SJSA1 (cell line): ENCODE measurements around the gene ARHGAP29. TPM values are rescaled to one million over a fixed set of nuclear protein-coding genes. Genes with fewer than 3 reads are reported as not detected.

Source experiments
- DNase-seq, 2 experiments: peaks; one replicate each; pipeline ENCODE4 v3.0.0-alpha.2; 2015 to 2020; ENCODE audit warnings: low spot score in 2 of 2, low read depth in 1 of 2
- H3K27ac ChIP-seq: fragments of 250-450 bp; sonication (Bioruptor Pico); 2 replicates; pipeline ENCODE4 v1.5.1; 2020; ENCODE audit warnings: mild to moderate bottlenecking, moderate library complexity
- H3K27me3 ChIP-seq: fragments of 250-450 bp; sonication (Bioruptor Pico); replicated peaks from 2 replicates; pipeline ENCODE4 v1.5.1; 2020; ENCODE audit warnings: mild to moderate bottlenecking, moderate library complexity
- H3K36me3 ChIP-seq: fragments of 250-450 bp; sonication (Bioruptor Pico); 2 replicates; pipeline ENCODE4 v1.5.1; 2020; ENCODE audit warnings: mild to moderate bottlenecking
- H3K4me1 ChIP-seq: fragments of 250-450 bp; sonication (Bioruptor Pico); replicated peaks from 2 replicates; pipeline ENCODE4 v1.6.1; 2021; ENCODE audit warnings: mild to moderate bottlenecking
- H3K4me3 ChIP-seq: fragments of 250-450 bp; sonication (Bioruptor Pico); 2 replicates; pipeline ENCODE4 v1.5.1; 2020; ENCODE audit warnings: mild to moderate bottlenecking
- H3K9me3 ChIP-seq: fragments of 250-450 bp; sonication (Bioruptor Pico); replicated peaks from 2 replicates; pipeline ENCODE4 v1.5.1; 2020; ENCODE audit warnings: mild to moderate bottlenecking
- total RNA-seq: library from RNA; depleted of rRNA; stranded (reverse); fragments of >200 nt; shearing (Covaris generic); gene quantifications from 2 replicates; pipeline ENCODE4 v1.2.3, GENCODE V29; 2014; rRNA removed

ARHGAP29 gene
- total RNA-seq, 1 experiment from 2014 or later = 20.6 TPM

- peak overlapping the region; percentile 70 for H3K27ac ChIP-seq
- H3K27me3 ChIP-seq = no peaks in the 10 kb centered on the region
- no peaks in the 10 kb centered on the region for H3K9me3 ChIP-seq
- H3K4me1 ChIP-seq = peaks cover 13% of the 10 kb centered on the region
- H3K4me3 ChIP-seq = no peak overlapping the region; the same call in 1 of the 2 replicates
- peak in 1 of 2 experiments; percentile 59 for DNase-seq
- H3K36me3 ChIP-seq = no peaks in the 10 kb centered on the region
These were observed 106.4 kb downstream of the ARHGAP29 start for GRCh38 chr1:94130851-94131595.

GRCh38 chr1:94126651-94127050 is 110.7 kb downstream of the ARHGAP29 start:
- Histone ChIP-seq H3K27ac (no peak overlapping the region), H3K36me3 (no peaks in the 10 kb centered on the region), H3K9me3 (no peaks in the 10 kb centered on the region), H3K27me3 (no peaks in the 10 kb centered on the region), H3K4me1 (peaks cover 11% of the 10 kb centered on the region), H3K4me3 (no peak overlapping the region)
- no peak for DNase-seq

GRCh38 chr1:94125551-94126514 is 111.6 kb downstream of the ARHGAP29 start:
- Histone ChIP-seq H3K4me3 (no peak overlapping the region), H3K27ac (no peak overlapping the region), H3K9me3 (no peaks in the 10 kb centered on the region), H3K27me3 (no peaks in the 10 kb centered on the region), H3K36me3 (no peaks in the 10 kb centered on the region), H3K4me1 (peaks cover 2% of the 10 kb centered on the region)
- DNase-seq = no peak

DNA sequence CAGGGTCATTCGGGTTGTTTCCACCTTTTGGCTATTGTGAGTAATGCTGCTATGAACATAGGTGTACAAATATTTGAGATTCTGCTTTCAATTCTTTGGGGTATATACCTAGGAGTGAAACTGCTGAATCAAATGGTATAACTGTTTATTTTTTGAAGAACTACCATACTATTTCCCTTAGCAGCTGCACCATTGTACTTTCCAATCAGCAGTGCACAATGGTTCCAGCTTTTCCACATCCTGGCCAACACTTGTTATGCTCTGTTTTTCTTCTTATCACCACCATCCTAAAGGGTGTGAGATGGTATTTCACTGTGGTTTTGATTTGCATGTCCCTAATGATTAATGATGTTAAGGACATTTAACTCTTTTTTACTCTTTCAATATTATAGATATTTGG is 112.8 kb downstream of the ARHGAP29 start:
- no peak overlapping the region for H3K4me3 ChIP-seq
- no peaks in the 10 kb centered on the region for H3K27me3 ChIP-seq
- no peaks in the 10 kb centered on the region for H3K36me3 ChIP-seq
- no peak overlapping the region for H3K27ac ChIP-seq
- DNase-seq = no peak
- no peaks in the 10 kb centered on the region for H3K9me3 ChIP-seq
- no peaks in the 10 kb centered on the region; the same call in 1 of the 2 replicates for H3K4me1 ChIP-seq

DNA sequence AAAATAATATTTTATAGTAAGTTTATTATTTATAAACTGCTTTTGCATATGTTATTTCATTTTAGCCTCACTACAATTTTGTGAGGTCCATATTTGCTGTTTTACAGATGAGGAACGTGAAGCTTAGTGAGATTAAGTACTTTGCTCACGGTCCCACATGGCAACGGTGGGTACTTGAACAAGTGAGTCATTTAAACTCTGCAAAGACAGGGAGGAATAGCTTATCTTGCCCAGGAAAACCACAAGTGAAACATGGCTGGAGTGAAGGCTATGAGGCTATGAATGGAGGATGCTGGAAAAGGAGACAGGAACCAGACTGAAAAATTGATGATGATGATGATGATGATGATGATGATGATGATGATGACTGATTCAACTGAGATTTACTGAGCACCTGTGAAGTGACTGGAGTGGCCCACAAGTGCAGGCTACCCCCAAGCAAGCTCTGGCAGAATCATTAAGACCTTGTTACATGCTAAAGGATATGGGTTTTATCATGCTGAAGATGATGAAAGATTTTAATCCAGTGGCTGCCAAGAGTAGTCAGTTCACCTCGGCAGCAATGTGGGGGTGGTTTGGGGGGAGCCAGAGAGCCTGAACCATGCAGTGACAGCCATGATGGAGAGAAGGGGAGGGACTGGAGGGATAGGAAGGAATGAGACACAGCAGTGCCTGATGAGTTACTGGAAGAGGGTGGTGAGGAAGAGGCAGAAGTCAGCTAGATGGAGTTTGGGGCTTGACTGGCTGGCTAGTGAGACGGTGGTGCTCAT is 115.0 kb downstream of the ARHGAP29 start:
- H3K27ac ChIP-seq = no peak overlapping the region
- DNase-seq = no peak

More for the DNA sequence above, 115.0 kb downstream of the ARHGAP29 start:
- Histone ChIP-seq H3K9me3 (no peaks in the 10 kb centered on the region), H3K27me3 (no peaks in the 10 kb centered on the region), H3K36me3 (no peaks in the 10 kb centered on the region), H3K4me3 (no peak overlapping the region), H3K4me1 (no peaks in the 10 kb centered on the region; the same call in none of the 2 replicates)

Other genes starting within 250 kb of the ARHGAP29 start
- 0.11 TPM in 1 of 2 replicates, not detected in the other for gene ABCA4, start 116.4 kb downstream of the ARHGAP29 start, total RNA-seq
- gene ABCD3, start 180.8 kb upstream of the ARHGAP29 start, total RNA-seq = 53.4 and 64.6 TPM in 2 replicates